Mesothelial cell of epicardium (in vitro differentiated cells): ENCODE data around the gene FAM3B. TPM values are rescaled to one million over a fixed set of nuclear protein-coding genes. Genes with fewer than 3 reads are reported as not detected.

Experiments used
- DNase-seq, 2 experiments: peaks; one replicate each; pipeline ENCODE4 v3.0.0; 2021; ENCODE audit warnings: low spot score in 2 of 2; ENCODE audit not compliant: unreplicated experiment in 2 of 2
- H3K27ac Mint-ChIP-seq: 2 replicates; pipeline ENCODE4 v1.8.0; 2021; ENCODE audit warnings: mixed read lengths
- H3K27me3 Mint-ChIP-seq: 2 replicates; pipeline ENCODE4 v1.8.0; 2021; ENCODE audit warnings: low read depth, mixed read lengths
- H3K36me3 Mint-ChIP-seq: 2 replicates; pipeline ENCODE4 v1.8.0; 2021; ENCODE audit warnings: mixed read lengths
- H3K4me1 Mint-ChIP-seq: 2 replicates; pipeline ENCODE4 v1.8.0; 2021; ENCODE audit warnings: mixed read lengths
- H3K4me3 Mint-ChIP-seq: 2 replicates; pipeline ENCODE4 v1.8.0; 2021; ENCODE audit warnings: mild to moderate bottlenecking, moderate library complexity, mixed read lengths
- H3K9me3 Mint-ChIP-seq: 2 replicates; pipeline ENCODE4 v1.8.0; 2021; ENCODE audit warnings: mixed read lengths
- total RNA-seq: library from RNA; stranded (reverse); gene quantifications from 3 replicates; pipeline ENCODE4 v1.2.1, GENCODE V29; 2021
- TF ChIP-seq, protein P1 (sequence below): fragments of 200-600 bp; sonication (generic); IDR thresholded peaks from one replicate; pipeline ENCODE4 v1.5.0; 2021; ENCODE audit warnings: antibody characterized with exemption; ENCODE audit not compliant: unreplicated experiment

Gene FAM3B, protein sequence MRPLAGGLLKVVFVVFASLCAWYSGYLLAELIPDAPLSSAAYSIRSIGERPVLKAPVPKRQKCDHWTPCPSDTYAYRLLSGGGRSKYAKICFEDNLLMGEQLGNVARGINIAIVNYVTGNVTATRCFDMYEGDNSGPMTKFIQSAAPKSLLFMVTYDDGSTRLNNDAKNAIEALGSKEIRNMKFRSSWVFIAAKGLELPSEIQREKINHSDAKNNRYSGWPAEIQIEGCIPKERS
- 1.2 to 1.5 TPM (median 1.4 TPM) in 3 replicates for total RNA-seq

DNA sequence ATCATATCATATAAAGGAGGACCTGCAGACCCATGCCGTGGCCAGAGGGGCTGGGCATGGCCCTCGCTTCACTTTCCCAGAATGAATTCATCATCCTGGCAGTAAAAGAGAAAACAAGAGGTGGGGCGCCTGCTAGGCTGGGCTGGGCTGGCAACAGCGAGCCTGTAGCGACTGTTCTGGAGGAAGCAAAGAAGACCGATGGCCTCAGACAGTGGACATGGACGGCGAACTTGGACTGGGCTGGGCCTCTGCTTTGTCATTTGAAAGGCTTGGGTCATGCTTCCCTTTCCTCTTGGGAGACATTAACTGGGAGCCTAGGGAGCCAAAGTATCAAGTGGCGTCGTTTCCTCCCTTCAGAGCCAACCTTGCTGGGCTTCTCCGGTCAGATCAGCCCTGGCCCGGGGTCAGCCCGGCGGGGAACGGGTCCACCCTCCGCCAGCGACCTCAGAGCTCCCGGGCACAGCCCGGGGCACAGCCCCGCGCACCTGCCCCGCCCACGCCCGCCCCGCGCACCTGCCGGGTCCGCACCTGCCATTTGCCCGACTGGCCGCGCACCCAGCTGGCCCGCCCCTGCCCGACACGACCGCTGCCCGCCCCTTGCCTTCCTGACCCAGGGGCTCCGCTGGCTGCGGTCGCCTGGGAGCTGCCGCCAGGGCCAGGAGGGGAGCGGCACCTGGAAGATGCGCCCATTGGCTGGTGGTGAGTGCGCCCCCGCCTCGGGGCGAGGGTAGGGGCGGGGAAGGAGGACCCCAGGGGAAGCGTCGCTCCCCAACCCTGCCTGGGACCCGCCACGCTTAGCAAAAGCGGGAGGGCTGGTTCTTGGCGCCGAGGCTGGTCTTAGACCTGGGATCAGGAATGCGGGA lies at the start of gene FAM3B:
Gene FAM3B (plus strand): TSS at position 602 of the 863 bp plus-strand sequence. CDS start 79 bp downstream, at position 681.
- no peak within 1 kb of the TSS for H3K27ac Mint-ChIP-seq
- peak within 1 kb of the TSS; percentile 67 for H3K4me3 Mint-ChIP-seq
- no peaks in the 10 kb centered on the region for H3K36me3 Mint-ChIP-seq
- DNase-seq: peak in 1 of 2 experiments; percentile 53
- peaks cover 3% of the 10 kb centered on the region for H3K4me1 Mint-ChIP-seq
- peaks cover 50% of the 10 kb centered on the region for H3K27me3 Mint-ChIP-seq
- TF ChIP-seq, protein P1, sequence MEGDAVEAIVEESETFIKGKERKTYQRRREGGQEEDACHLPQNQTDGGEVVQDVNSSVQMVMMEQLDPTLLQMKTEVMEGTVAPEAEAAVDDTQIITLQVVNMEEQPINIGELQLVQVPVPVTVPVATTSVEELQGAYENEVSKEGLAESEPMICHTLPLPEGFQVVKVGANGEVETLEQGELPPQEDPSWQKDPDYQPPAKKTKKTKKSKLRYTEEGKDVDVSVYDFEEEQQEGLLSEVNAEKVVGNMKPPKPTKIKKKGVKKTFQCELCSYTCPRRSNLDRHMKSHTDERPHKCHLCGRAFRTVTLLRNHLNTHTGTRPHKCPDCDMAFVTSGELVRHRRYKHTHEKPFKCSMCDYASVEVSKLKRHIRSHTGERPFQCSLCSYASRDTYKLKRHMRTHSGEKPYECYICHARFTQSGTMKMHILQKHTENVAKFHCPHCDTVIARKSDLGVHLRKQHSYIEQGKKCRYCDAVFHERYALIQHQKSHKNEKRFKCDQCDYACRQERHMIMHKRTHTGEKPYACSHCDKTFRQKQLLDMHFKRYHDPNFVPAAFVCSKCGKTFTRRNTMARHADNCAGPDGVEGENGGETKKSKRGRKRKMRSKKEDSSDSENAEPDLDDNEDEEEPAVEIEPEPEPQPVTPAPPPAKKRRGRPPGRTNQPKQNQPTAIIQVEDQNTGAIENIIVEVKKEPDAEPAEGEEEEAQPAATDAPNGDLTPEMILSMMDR: no peak
- H3K9me3 Mint-ChIP-seq: no peaks in the 10 kb centered on the region

DNA sequence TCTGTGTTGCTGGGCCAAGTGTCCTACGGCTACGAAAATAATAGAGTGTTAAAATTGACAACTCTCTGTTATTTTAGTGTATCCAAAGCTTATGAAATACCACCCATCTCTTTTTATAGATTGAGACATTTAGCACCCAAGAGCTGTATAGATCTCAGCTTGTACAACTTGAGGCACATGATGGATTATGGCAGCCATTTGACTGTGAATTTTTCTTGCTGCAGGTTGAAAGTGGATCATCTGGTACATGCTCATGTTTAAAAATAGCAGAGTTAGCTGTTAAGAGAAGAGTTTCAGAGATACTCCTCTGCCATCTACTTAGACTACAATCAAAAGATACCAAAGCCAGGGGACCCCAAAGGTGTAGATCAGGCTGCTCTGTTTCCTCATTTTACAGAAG lies 49.3 kb upstream of the FAM3B start:
- Mint-ChIP-seq H3K9me3 (peaks cover 24% of the 10 kb centered on the region), H3K4me1 (no peaks in the 10 kb centered on the region), H3K4me3 (no peak overlapping the region), H3K27me3 (no peaks in the 10 kb centered on the region), H3K36me3 (peaks cover 21% of the 10 kb centered on the region), H3K27ac (no peak overlapping the region)
- TF ChIP-seq, protein P1: no peak
- no peak for DNase-seq

DNA sequence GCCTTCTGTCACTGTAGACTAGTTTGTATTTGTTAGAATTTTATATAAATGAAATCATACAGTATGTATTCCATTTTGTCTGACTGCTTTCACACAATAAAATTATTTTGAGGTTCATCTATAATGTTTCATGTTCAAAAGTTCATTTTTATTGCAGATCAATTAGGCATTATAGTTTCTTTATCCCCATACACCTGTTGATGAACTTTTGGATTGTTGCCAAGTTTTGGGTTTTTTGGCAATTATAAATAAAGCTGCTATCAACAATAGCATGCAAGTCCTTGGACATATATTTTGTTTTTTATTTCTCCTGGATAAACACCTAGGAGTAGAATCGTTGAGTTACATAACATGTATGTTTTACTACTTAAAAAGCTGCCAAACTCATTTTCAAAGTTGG lies 47.1 kb upstream of the FAM3B start:
- no peak for DNase-seq
- Mint-ChIP-seq H3K9me3 (peaks cover 30% of the 10 kb centered on the region), H3K27ac (no peak overlapping the region), H3K27me3 (no peaks in the 10 kb centered on the region), H3K4me1 (no peaks in the 10 kb centered on the region), H3K36me3 (peaks cover 27% of the 10 kb centered on the region), H3K4me3 (no peak overlapping the region)
- TF ChIP-seq, protein P1: no peak

DNA sequence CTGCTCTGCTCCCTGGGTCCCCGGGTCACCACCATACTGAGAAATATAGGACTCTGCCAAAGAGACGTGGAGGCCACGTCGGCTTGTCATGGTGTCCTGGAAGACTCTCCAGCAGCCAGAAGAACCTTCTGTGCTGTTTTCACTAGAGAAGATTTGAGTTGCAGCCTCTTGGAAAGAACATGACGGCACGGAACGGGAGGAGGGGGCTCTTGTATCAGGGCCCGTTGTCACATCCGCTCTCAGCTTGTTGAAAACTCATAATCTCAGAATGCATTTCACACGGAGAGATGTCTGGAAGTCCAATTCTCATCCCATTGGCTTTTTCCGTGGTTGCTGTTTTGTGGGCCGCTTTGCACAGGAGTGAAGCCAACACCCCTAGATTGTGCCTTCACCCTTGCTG lies 39.4 kb upstream of the FAM3B start:
- Mint-ChIP-seq H3K9me3 (peaks cover 15% of the 10 kb centered on the region), H3K4me3 (no peak overlapping the region), H3K27me3 (peaks cover 2% of the 10 kb centered on the region), H3K4me1 (peaks cover 17% of the 10 kb centered on the region), H3K36me3 (peaks cover 26% of the 10 kb centered on the region), H3K27ac (no peak overlapping the region)
- TF ChIP-seq, protein P1: no peak
- DNase-seq: no peak

DNA sequence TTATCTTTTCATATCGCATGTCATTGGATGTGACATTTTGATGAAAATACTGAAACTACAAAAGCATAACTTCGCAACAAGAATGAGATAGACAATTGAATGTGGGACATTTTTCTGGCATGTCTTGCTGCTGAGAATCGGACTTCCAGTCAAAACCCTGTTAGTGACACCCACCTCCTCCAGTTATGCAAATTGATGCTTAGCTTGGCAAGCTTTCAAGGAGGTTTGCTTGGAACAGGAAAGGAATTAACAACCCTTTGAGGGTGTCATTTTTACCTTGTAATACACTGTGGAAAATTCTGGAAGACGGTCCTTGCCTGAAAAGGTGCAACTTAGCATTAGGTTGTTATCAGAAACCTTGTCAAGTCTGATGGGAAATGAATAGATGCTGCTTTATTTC lies 38.8 kb upstream of the FAM3B start:
- H3K4me1 Mint-ChIP-seq: peaks cover 17% of the 10 kb centered on the region

More for the DNA sequence above, 38.8 kb upstream of the FAM3B start:
- Mint-ChIP-seq H3K4me3 (no peak overlapping the region), H3K27me3 (peaks cover 5% of the 10 kb centered on the region), H3K27ac (no peak overlapping the region), H3K36me3 (peaks cover 21% of the 10 kb centered on the region), H3K9me3 (peaks cover 8% of the 10 kb centered on the region)
- DNase-seq: no peak
- TF ChIP-seq, protein P1: no peak
